Upper lobe of left lung (tissue), 4 donors: ENCODE results near the gene FBXO34.

Experiments
- POLR2A ChIP-seq, 4 donors: fragments of 450-650 bp; IDR thresholded peaks; one replicate each; pipeline ENCODE4 v1.5.1; 2016 to 2017; ENCODE audit warnings: antibody characterized with exemption in 4 of 4, mild to moderate bottlenecking in 2 of 4
- TF ChIP-seq, protein P1 (sequence below), 6 experiments: fragments of 450-650 bp in 4 of 6; fragments of 200-600 bp in 2 of 6; sonication (generic) in 2 of 6; IDR thresholded peaks; one replicate each; pipeline ENCODE4 v1.5.1; 2016 to 2019; ENCODE audit warnings: antibody characterized with exemption in 6 of 6

DNA sequence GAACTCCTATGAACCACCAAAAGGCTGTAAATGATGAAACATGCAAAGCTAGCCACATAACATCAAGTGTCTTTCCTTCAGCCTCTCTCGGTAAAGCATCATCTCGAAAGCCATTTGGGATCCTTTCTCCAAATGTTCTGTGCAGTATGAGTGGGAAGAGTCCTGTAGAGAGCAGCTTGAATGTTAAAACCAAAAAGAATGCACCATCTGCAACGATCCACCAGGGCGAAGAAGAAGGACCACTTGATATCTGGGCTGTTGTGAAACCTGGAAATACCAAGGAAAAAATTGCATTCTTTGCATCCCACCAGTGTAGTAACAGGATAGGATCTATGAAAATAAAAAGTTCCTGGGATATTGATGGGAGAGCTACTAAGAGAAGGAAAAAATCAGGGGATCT, 79.2 kb downstream of the FBXO34 start:
- TF ChIP-seq, protein P1, sequence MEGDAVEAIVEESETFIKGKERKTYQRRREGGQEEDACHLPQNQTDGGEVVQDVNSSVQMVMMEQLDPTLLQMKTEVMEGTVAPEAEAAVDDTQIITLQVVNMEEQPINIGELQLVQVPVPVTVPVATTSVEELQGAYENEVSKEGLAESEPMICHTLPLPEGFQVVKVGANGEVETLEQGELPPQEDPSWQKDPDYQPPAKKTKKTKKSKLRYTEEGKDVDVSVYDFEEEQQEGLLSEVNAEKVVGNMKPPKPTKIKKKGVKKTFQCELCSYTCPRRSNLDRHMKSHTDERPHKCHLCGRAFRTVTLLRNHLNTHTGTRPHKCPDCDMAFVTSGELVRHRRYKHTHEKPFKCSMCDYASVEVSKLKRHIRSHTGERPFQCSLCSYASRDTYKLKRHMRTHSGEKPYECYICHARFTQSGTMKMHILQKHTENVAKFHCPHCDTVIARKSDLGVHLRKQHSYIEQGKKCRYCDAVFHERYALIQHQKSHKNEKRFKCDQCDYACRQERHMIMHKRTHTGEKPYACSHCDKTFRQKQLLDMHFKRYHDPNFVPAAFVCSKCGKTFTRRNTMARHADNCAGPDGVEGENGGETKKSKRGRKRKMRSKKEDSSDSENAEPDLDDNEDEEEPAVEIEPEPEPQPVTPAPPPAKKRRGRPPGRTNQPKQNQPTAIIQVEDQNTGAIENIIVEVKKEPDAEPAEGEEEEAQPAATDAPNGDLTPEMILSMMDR (IDR thresholded peaks at IDR 0.05): peak in 1 of 6 experiments; percentile 8
- no peak for TF ChIP-seq POLR2A (IDR thresholded peaks at IDR 0.05)
